Measurements from ENCODE around the gene KRTAP10-1.

KRTAP10-1 gene

DNA sequence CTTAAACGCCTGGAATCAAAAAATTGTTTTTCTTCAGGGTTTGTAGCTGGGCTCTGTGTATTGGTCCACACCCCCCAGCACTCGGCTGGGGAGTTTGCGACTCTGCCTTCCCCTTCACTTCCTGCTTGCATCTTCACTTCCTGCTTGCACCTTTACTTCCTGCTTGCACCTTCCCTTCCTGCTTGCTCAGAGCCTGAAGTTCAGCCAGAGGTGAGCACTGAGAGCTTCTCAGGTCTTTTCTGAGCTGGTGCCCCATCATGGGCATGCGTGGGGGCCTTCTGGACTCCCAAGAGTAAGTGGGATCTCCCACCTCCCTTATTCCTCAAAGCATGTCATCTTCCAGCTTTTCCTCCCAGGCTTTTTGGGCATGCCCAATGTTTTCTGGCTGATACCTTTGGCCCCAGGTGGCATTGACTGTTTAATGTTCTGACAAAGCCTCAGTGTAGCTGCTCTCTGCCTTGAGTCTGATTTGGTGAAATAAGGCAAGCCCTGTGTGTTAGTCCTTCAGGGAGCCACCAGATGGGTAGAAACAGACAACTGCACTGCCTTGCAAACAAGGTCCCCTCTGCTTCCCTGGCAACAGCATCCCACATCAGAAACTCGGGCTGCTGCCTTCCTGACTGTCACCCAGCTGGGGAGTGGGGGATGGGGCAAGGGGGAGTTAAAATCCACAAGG lies 7.8 kb upstream of the KRTAP10-1 start:
- peak; percentile 30 to 32 for DNase-seq

DNA sequence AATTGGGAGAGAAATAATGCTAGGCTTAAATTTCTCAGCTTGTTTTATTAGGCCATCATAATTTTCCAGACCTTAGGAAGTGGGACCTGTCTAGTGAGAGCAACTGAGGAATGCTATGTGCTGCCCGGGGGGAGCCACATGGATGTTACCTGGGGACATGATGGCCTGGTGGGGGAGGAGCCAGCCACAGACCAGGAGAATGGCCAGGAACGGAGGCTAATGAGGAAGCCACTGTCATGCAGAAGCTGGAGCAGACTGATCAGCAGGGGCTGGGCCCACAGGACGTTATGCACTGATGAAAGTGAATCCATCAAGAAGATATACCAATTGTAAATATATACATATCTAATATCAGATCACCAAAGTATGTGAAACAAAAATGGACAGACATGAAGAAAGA lies 4.6 kb upstream of the KRTAP10-1 start:
- no peak for DNase-seq

DNA sequence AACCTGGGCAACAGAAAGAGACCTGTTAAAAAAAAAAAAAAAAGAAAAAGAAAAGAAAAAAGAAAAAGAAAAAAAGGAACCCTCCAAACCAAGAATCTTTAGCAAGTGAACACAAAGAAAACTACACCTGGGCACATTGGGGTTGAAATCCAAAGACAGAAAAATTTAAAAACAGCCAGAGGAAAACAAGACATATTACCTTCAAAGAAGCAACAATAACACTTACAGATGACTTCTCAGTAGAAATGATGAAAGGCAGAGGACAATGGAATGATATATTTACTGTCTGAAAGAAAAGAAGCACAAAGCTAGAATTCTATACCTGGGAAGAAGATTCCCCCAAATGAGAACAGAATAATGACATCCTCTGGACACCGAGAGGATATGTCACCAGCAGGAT lies 2.7 kb upstream of the KRTAP10-1 start:
- DNase-seq: no peak

GRCh38 chr21:44540741-44541288 lies 820 bp upstream of the KRTAP10-1 start:
- no peak for DNase-seq

DNA sequence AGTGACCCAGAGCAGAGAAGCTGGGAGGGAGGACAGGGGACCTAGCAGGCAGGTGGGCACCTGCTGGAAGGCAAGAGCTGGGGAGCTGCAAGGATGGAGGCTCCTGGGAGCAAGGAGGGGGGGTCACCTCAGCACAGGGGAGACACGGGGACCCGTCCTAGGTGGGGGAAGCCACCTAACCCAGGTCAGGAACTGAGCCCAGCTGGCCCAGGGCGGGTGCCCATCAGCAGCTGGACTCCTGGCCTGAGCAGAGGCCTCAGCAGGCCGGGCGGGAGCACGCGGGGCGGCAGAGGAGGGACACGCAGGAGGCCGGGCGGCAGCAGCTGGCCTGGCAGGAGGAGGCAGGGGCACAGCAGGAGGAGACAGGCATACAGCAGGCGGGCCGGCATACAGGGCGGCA lies 949 bp downstream of the KRTAP10-1 start:
- peak in 1 of 2 experiments; percentile 4 for DNase-seq

DNA sequence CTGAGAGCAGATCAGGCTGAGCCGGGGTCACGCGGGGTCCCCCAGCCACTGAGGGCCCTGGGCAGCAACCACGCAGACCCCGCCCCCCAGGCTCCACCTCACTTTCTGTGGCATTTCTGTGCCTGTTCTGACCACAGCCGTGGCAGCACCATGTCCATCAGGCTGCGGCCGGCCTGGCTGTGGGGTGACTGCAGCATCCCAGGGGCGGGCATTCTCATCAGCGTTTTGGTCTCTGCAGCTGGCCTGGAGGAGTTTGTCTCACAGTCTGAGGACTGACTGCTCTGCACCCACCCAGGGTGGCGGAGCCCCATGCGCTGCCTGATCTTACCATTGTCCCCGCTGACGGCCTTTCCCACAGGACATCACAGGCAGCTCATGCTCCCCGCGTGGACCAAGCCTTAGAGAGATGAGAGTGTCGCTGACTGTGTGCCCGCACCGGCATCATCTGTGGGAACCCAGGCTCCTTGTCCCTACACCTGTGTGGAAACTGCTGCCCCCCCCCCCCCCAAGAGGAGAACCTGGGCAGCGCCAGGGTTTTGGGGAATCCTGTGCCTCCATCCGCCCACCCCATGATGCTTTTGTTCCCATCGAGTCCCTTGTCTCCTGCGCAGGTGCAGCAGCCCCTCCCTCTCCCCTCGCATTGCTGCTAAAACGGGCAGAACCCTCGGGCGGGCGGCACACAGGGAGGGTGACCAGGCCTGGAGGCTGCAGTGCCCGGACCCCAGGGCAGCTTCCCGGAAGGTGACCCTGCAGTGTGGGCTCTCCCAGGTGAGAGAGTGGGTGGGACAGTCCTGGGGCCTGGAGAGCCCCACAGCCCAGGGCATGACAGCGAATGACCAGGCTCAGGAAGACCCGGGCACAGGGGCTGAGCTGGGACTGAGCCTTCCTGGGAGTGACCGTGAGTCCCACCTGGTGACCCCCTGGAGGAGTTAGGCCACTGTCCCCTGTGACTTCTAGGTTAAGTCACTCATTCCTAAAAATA lies 1.8 kb downstream of the KRTAP10-1 start:
- no peak for DNase-seq

- DNase-seq: no peak
Measured at GRCh38 chr21:44535963-44536362, 4.0 kb downstream of the KRTAP10-1 start.

DNA sequence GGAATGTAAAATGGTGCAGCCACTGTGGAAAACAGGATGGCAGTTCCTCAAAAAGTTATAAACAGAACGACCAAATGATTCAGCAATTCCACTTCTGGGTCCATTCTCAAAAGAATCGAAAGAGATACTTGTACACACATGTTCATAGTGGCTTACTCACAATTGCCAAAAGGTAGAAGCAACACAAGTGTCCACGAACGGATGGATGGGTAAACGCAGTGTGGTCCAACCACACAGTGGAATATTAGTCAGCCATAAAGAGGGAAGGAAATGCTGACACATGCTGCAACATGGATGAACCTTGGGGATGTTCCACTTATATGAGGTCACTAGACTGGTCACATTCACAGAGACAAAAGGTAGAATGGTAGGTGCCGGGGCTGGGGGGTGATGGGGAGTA lies 5.3 kb downstream of the KRTAP10-1 start:
- DNase-seq: no peak

DNA sequence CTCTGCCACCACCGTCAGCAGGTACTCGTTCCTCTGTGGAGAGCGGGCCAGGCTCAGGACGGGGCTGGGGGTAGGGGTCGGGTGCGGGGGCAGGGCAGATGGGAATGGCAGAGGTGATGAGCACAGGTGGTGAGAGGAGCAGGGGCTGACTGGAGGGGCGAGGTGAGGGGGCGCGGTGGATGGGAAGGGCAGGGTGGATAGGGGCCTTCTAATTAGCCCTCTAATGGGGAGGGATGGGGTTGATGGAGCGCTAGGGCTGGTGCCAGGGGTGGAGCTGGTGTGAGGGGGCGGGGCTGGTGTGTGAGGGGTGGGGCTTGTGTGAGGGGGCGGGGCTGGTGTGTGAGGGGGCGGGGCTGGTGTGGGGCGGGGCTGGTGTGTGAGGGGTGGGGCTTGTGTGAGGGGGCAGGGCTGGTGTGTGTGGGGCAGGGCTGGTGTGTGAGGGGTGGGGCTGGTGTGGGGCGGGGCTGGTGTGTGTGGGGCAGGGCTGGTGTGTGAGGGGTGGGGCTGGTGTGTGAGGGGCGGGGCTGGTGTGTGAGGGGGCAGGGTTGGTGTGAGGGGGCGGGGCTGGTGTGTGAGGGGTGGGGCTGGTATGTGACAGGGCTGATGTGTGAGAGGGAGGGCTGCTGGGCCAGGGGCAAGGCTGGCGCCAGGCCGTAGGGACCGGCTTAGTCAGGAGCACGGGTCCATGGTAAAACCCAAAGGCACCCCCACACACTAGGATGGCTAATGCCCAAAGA lies 5.9 kb downstream of the KRTAP10-1 start:
- no peak for DNase-seq

- DNase-seq: no peak
Measured at GRCh38 chr21:44533121-44533890, 6.7 kb downstream of the KRTAP10-1 start.

DNA sequence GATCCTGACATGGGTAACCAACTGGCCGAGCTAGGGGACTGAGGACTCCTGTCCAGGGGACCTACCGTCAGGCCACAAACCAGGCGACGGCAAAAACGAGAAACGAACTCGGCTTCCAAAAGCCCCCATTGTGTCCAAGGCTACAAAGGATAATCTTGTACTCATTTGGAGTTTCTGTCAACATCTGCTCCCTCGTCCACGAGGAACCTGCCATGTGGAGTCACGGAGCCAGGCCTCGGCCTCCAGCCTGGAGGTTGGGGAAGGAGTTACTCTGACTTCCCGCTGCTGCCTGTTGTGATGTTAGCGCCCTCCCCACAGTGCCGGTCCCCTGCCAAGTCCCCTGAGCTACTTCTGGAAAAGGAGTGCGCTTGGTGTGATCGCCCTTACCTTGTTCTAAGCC lies 7.3 kb downstream of the KRTAP10-1 start:
- no peak for DNase-seq

- no peak for DNase-seq
Measured at GRCh38 chr21:44531606-44532564, 8.1 kb downstream of the KRTAP10-1 start.

DNA sequence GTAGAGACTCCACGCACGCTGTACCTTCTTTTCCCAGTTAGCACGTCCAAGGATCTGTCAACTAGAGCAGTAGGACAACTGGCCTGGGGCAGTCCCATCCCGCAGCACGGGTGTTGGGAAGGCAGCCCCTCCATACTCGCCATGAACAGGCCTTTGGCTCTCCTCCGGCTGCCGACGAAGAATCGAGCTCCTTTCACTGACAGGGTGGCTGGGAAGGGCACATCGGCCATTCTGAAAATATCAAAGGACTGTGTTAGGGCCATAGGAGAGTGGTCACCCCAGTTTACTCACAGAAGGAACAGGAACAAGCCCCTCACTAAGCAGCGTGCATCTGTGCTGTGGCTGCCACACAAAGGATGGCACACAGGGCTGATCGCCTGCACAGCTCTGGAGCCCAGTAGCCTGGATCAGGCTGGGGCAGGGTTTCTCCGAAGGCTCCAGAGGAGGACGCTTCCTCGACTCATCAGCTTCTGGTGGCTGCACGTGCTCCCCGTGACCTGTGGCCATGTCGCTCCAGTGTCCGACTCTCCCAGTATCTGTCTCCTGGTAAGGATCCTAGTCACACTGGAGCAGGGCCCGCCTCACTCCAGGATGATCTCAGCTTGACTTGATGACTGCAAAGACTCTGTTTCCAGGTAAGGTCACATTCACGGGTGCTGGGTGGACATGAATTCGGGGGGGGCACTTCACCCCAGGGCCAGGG lies 8.9 kb downstream of the KRTAP10-1 start:
- DNase-seq: no peak

DNA sequence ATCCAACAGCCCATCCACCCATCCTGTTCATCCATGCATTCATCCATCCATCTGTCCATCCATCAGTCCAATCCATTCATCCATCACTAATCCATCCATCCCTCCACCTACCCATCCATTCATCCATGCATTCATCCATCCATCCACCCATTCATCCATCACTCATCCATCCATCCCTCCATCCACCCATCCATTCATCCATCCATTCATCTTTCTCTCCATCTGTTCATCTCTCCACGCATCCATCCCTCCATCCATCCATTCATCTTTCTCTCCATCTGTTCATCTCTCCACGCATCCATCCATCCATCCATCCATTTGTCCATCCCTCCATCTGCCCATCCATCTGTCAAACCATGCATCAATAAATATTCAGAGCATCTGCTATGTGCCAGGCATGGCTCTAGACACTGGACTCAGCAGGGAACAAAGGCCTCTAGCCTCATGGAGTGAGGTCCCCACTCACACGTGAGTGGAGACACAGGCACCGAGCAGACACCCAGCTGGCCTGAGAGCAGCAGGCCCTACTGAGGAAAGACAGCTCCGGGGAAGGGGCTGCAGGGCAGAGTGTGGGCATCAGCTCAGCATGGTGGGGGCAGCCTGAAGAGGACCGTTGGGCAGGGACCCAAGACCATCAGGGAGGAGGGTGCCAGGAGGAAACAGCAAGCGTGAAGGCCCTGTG lies 9.6 kb downstream of the KRTAP10-1 start:
- DNase-seq: no peak

GRCh38 chr21:44529503-44530125 lies 10.4 kb downstream of the KRTAP10-1 start:
- DNase-seq: no peak

DNA sequence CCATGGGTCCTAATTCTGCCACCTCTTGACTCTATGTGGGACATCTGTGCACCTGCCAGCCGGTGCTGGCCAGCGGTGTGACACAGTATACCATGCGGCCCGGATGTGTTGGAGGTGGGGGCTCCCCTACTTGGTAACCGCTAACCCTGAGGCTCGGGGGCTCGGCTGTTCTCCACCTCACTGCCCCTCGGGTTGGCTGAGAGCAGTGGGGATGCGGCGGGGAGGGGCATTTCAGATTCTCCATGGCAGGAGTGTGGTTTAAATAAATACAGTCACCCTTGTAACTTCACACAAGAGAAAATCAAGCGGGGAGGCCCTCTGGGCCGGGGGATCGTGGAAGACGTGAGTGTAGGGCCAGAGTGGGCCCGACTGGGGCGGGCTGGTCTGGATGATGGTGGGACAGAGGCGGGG lies 11.0 kb downstream of the KRTAP10-1 start:
- no peak for DNase-seq

- DNase-seq: no peak
Measured at GRCh38 chr21:44528634-44528995, 11.4 kb downstream of the KRTAP10-1 start.

DNA sequence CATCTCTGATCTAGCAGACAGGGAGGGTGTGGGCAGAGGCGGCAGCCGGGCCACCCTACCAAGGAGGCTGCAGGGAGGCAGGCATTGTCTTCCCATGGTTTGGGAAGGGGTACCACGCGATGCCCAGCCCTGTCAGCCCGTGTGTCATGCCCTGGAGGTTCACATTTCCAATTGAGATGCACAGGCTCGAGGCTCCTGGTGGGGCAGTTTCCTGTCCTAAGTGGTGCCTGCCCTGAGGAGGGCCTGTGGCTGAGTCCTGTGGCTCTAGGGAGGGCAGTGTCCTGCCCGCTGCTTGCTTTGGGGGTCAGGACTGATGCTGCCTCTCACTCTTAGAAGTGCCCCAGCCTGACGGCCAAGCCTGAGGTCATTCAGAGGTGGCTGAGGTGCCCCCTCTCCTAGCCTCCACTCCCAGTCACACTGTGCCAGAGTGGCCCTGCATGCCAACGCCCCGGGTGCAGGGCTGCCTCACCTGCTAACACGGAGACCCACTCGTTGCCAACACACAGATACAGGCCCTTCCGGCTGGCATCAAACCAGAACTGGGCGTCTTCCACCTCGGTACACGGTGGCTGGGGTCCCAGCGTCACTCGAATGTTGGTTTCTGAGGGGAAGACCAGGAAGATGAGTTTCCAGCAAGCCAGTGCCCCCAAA lies 11.9 kb downstream of the KRTAP10-1 start:
- DNase-seq: no peak

Data from activated T-cell treated with anti-CD3 and anti-CD28 coated beads, Interleukin-2, amount 50 U/mL, for 48 hours (primary cell).